HG03135 (cell line): ENCODE results near the gene CEP78.
A peak's percentile ranks its signal among the peaks of the same experiment; 100 is the strongest.
"Not testable (repeated sequence)": the region's sequence is repeated elsewhere in the genome, so short reads cannot be mapped to it uniquely, and the experiment has no call there.

Experiments used
- ATAC-seq: cut with Tn5 transposase; IDR thresholded peaks from one replicate; pipeline ENCODE4 v1.9.1; 2021; ENCODE audit warnings: mild to moderate bottlenecking, moderate library complexity; ENCODE audit not compliant: unreplicated experiment

The CEP78 gene

GRCh38 chr9:78232471-78232870 lies 3.4 kb upstream of the CEP78 start:
- ATAC-seq = not testable (repeated sequence)

- ATAC-seq = no peak
These were observed 1.1 kb upstream of the CEP78 start for GRCh38 chr9:78234810-78235209.

- no peak for ATAC-seq
These were observed 566 bp upstream of the CEP78 start for GRCh38 chr9:78235256-78235761.

GRCh38 chr9:78236551-78236910 lies 656 bp downstream of the CEP78 start:
- ATAC-seq = peak; percentile 26

- ATAC-seq = no peak
These were observed 2.5 kb downstream of the CEP78 start for GRCh38 chr9:78238046-78239038.

- ATAC-seq = no peak
These were observed 3.6 kb downstream of the CEP78 start for GRCh38 chr9:78239506-78239905.

- no peak for ATAC-seq
These were observed 6.2 kb downstream of the CEP78 start for GRCh38 chr9:78242041-78242440.

GRCh38 chr9:78243130-78243529 lies 7.3 kb downstream of the CEP78 start:
- no peak for ATAC-seq

GRCh38 chr9:78245401-78245800 lies 9.5 kb downstream of the CEP78 start:
- no peak for ATAC-seq

GRCh38 chr9:78248635-78249034 lies 12.8 kb downstream of the CEP78 start:
- no peak for ATAC-seq

- no peak for ATAC-seq
These were observed 13.7 kb downstream of the CEP78 start for GRCh38 chr9:78249542-78249941.

GRCh38 chr9:78252616-78253015 lies 16.7 kb downstream of the CEP78 start:
- ATAC-seq = no peak

GRCh38 chr9:78253285-78253684 lies 17.4 kb downstream of the CEP78 start:
- ATAC-seq = no peak

GRCh38 chr9:78261403-78262001 lies 25.6 kb downstream of the CEP78 start:
- ATAC-seq = peak; percentile 60

GRCh38 chr9:78262655-78263054 lies 26.8 kb downstream of the CEP78 start:
- no peak for ATAC-seq

GRCh38 chr9:78267889-78268288 lies 32.0 kb downstream of the CEP78 start:
- no peak for ATAC-seq

GRCh38 chr9:78269784-78270183 lies 33.9 kb downstream of the CEP78 start:
- ATAC-seq = no peak

- ATAC-seq = no peak
These were observed 36.4 kb downstream of the CEP78 start for GRCh38 chr9:78272307-78272706.

- ATAC-seq = no peak
These were observed 37.9 kb downstream of the CEP78 start for GRCh38 chr9:78273761-78274160.

- ATAC-seq = no peak
These were observed 42.4 kb downstream of the CEP78 start for GRCh38 chr9:78278177-78278777.

- ATAC-seq = no peak
These were observed 42.9 kb downstream of the CEP78 start for GRCh38 chr9:78278801-78279200.
